Tibial nerve (tissue), 4 donors: ENCODE results near the gene DPP10. TPM values are rescaled to one million over a fixed set of nuclear protein-coding genes. Genes with fewer than 3 reads are reported as not detected.

Experiments used
- DNase-seq, 2 donors: peaks; one replicate each; pipeline ENCODE4 v3.0.0-alpha.2; 2019; ENCODE audit warnings: low spot score in 2 of 2
- H3K27ac ChIP-seq, 4 donors: fragments of 200-600 bp; sonication (generic) in 3 of 4; one replicate each; pipeline ENCODE4 v1.5.1; 2017 to 2019; ENCODE audit warnings: mild to moderate bottlenecking in 1 of 4
- H3K27me3 ChIP-seq, 2 donors: fragments of 200-600 bp; sonication (generic) in 1 of 2; one replicate each; pipeline versions ENCODE4 v1.5.1 to v1.6.0; 2017 to 2019
- H3K36me3 ChIP-seq, 3 donors: fragments of 200-600 bp; sonication (generic); one replicate each; pipeline ENCODE4 v1.5.1; 2018 to 2019
- H3K4me1 ChIP-seq, 4 donors: fragments of 200-600 bp; sonication (generic) in 3 of 4; one replicate each; pipeline ENCODE4 v1.5.1; 2017 to 2019
- H3K4me3 ChIP-seq, 4 donors: fragments of 200-600 bp; sonication (generic) in 3 of 4; one replicate each; pipeline ENCODE4 v1.5.1; 2017 to 2019; ENCODE audit warnings: mild to moderate bottlenecking in 1 of 4, moderate library complexity in 1 of 4
- H3K9me3 ChIP-seq, 4 donors: fragments of 200-600 bp; sonication (generic) in 3 of 4; one replicate each; pipeline ENCODE4 v1.5.1; 2017 to 2019
- EP300 ChIP-seq, 2 donors: sonication (generic); formaldehyde crosslinking; IDR thresholded peaks; one replicate each; pipeline ENCODE4 v1.6.1; 2017; ENCODE audit warnings: antibody characterized with exemption in 2 of 2, mild to moderate bottlenecking in 1 of 2
- POLR2A ChIP-seq, 2 donors: fragments of 450-650 bp; IDR thresholded peaks; one replicate each; pipeline ENCODE4 v1.6.1; 2017; ENCODE audit warnings: antibody characterized with exemption in 2 of 2, mild to moderate bottlenecking in 2 of 2, moderate library complexity in 2 of 2
- WGBS, 2 donors: methylation state at CpG; one replicate each; pipeline ENCODE4 v1.1.5; 2018; 5-methylcytosine and 5-hydroxymethylcytosine counted together
- total RNA-seq, 4 donors: library from RNA; depleted of rRNA; stranded (reverse); fragments of >200 nt; gene quantifications; one replicate each; pipeline ENCODE4 v1.1.0, GENCODE V29; 2016
- TF ChIP-seq, protein P1 (sequence below), 5 experiments: fragments of 200-600 bp in 3 of 5; fragments of 450-650 bp in 2 of 5; sonication (generic) in 3 of 5; IDR thresholded peaks; one replicate each; pipeline ENCODE4 v1.5.1; 2016 to 2019; ENCODE audit warnings: antibody characterized with exemption in 5 of 5, mild to moderate bottlenecking in 3 of 5, moderate library complexity in 2 of 5

The DPP10 gene
- total RNA-seq, 4 donors from 2014 or later, result 0.20 to 2.1 TPM; not detected in 2

DNA sequence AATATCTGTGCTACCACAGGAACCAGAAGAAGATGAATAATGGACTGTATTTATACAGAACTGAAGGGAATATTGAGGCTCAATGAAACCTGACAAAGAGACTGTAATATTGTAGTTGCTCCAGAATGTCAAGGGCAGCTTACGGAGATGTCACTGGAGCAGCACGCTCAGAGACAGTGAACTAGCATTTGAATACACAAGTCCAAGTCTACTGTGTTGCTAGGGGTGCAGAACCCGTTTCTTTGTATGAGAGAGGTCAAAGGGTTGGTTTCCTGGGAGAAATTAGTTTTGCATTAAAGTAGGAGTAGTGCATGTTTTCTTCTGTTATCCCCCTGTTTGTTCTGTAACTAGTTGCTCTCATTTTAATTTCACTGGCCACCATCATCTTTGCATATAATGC is 1399.9 kb downstream of the DPP10 start:
- no peak for DNase-seq
- Histone ChIP-seq H3K9me3 (no peaks in the 10 kb centered on the region), H3K4me1 (no peaks in the 10 kb centered on the region), H3K27ac (no peak overlapping the region), H3K27me3 (no peaks in the 10 kb centered on the region), H3K4me3 (no peak overlapping the region), H3K36me3 (no peaks in the 10 kb centered on the region)
- 77 to 80% methylated on average over 3 of the region's 3 CpGs for WGBS, 2 donors
- TF ChIP-seq, protein P1, sequence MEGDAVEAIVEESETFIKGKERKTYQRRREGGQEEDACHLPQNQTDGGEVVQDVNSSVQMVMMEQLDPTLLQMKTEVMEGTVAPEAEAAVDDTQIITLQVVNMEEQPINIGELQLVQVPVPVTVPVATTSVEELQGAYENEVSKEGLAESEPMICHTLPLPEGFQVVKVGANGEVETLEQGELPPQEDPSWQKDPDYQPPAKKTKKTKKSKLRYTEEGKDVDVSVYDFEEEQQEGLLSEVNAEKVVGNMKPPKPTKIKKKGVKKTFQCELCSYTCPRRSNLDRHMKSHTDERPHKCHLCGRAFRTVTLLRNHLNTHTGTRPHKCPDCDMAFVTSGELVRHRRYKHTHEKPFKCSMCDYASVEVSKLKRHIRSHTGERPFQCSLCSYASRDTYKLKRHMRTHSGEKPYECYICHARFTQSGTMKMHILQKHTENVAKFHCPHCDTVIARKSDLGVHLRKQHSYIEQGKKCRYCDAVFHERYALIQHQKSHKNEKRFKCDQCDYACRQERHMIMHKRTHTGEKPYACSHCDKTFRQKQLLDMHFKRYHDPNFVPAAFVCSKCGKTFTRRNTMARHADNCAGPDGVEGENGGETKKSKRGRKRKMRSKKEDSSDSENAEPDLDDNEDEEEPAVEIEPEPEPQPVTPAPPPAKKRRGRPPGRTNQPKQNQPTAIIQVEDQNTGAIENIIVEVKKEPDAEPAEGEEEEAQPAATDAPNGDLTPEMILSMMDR (IDR thresholded peaks at IDR 0.05), result no peak
- no peak for TF ChIP-seq POLR2A (IDR thresholded peaks at IDR 0.05)
- TF ChIP-seq EP300 (IDR thresholded peaks at IDR 0.05), result no peak

- Histone ChIP-seq H3K27me3 (no peaks in the 10 kb centered on the region), H3K9me3 (no peaks in the 10 kb centered on the region), H3K4me1 (no peaks in the 10 kb centered on the region), H3K36me3 (no peaks in the 10 kb centered on the region), H3K4me3 (no peak overlapping the region), H3K27ac (no peak overlapping the region)
- 89 to 91% methylated on average over 14 of the region's 14 CpGs for WGBS, 2 donors
- TF ChIP-seq, protein P1 (IDR thresholded peaks at IDR 0.05), result no peak
- TF ChIP-seq EP300 (IDR thresholded peaks at IDR 0.05) (no peak), POLR2A (IDR thresholded peaks at IDR 0.05) (no peak)
- DNase-seq, result no peak
These were observed 1405.8 kb downstream of the DPP10 start for GRCh38 chr2:115848192-115848591.

- Histone ChIP-seq H3K36me3 (no peaks in the 10 kb centered on the region), H3K9me3 (no peaks in the 10 kb centered on the region), H3K4me1 (no peaks in the 10 kb centered on the region), H3K4me3 (no peak overlapping the region), H3K27me3 (no peaks in the 10 kb centered on the region), H3K27ac (no peak overlapping the region)
- no peak for DNase-seq
- no peak for TF ChIP-seq POLR2A (IDR thresholded peaks at IDR 0.05)
- TF ChIP-seq, protein P1 (IDR thresholded peaks at IDR 0.05), result no peak
- no peak for TF ChIP-seq EP300 (IDR thresholded peaks at IDR 0.05)
These were observed 1424.6 kb downstream of the DPP10 start for GRCh38 chr2:115867024-115867423.

GRCh38 chr2:115874427-115874826 is 1432.0 kb downstream of the DPP10 start:
- no peak for DNase-seq
- Histone ChIP-seq H3K36me3 (no peaks in the 10 kb centered on the region), H3K4me1 (no peaks in the 10 kb centered on the region), H3K27me3 (no peaks in the 10 kb centered on the region), H3K9me3 (no peaks in the 10 kb centered on the region), H3K4me3 (no peak overlapping the region), H3K27ac (no peak overlapping the region)
- no peak for TF ChIP-seq POLR2A (IDR thresholded peaks at IDR 0.05)
- TF ChIP-seq, protein P1 (IDR thresholded peaks at IDR 0.05), result no peak
- no peak for TF ChIP-seq EP300 (IDR thresholded peaks at IDR 0.05)
- WGBS, 2 donors, result 57 to 65% methylated on average over 3 of the region's 3 CpGs

DNA sequence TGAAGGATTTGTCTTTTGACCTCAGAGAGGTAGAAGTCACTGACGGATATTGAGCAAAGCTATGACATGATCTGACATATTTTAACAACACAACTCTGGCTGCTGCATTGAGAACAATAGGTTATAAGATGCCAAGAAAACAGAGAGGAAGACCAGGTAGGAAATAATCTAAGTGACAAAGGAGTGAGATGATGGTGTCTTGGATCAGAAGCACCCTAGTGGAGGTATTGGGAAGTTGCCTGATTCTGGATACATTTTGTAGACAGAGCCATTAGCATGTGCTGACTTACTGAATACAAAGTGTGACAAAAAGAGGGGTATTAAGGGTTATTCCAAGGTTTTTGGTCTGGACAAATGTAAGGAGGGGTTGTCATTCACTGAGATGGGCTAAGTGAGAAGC is 1438.1 kb downstream of the DPP10 start:
- Histone ChIP-seq H3K27me3 (no peaks in the 10 kb centered on the region), H3K4me1 (no peaks in the 10 kb centered on the region), H3K9me3 (no peaks in the 10 kb centered on the region), H3K4me3 (no peak overlapping the region), H3K36me3 (no peaks in the 10 kb centered on the region), H3K27ac (no peak overlapping the region)
- 89 to 93% methylated on average over 1 of the region's 1 CpG for WGBS, 2 donors
- TF ChIP-seq POLR2A (IDR thresholded peaks at IDR 0.05), result no peak
- no peak for TF ChIP-seq EP300 (IDR thresholded peaks at IDR 0.05)
- TF ChIP-seq, protein P1 (IDR thresholded peaks at IDR 0.05), result no peak
- DNase-seq, result no peak
